HepG2 (cell line): ENCODE data around the gene ITIH1. TPM values are rescaled to one million over a fixed set of nuclear protein-coding genes. Genes with fewer than 3 reads are reported as not detected.
A peak's percentile ranks its signal among the peaks of the same experiment; 100 is the strongest.

Experiments
- ATAC-seq: fragments of 200-7000 bp; cut with Tn5 transposase; 3 replicates; pipeline ENCODE4 v1.9.1; 2020; ENCODE audit warnings: mild to moderate bottlenecking, moderate library complexity
- BruUV-seq: library from RNA; stranded (reverse); fragments of 400-500 nt; replicated peaks from 2 replicates; lab custom pipeline; 2021; lab: Mats Ljungman, UMichigan
- CTCF ChIA-PET: fragments of 300-600 bp; formaldehyde crosslinking; extraction: SDS; loops from one replicate; lab custom pipeline; 2021; ENCODE audit warnings: low total read pairs, inconsistent platforms, low intra/inter-chr PET ratio; lab: Yijun Ruan, JAX
- POLR2A ChIA-PET: fragments of 350-600 bp; sonication (Branson Sonifier 250); formaldehyde crosslinking; loops from one replicate; lab custom pipeline; 2020; ENCODE audit warnings: antibody characterized with exemption, inconsistent platforms; lab: Yijun Ruan, JAX
- DNase-seq: peaks from one replicate; pipeline ENCODE4 v3.0.0-alpha.2; 2015; ENCODE audit warnings: low spot score
- FAIRE-seq: peaks from 3 replicates; lab custom pipeline; 2011; peaks lifted over from hg19 to GRCh38; lab: Jason Lieb, UNC
- H2AFZ ChIP-seq: one replicate; pipeline ENCODE4 v1.6.1; 2011; ENCODE audit warnings: low read length, inconsistent platforms
- H3K27ac ChIP-seq: fragments of 300-600 bp; 3 replicates; pipeline ENCODE4 v1.8.0; 2011; ENCODE audit warnings: mixed run types, mild to moderate bottlenecking, mixed read lengths, low read length, inconsistent platforms; ENCODE audit not compliant: insufficient read depth; ENCODE audit errors: extremely low read length
- H3K27me3 ChIP-seq, 2 experiments: fragments of 200-600 bp in 1 of 2; 2 replicates in 1 of 2; 3 replicates in 1 of 2; pipeline versions ENCODE4 v1.6.0 to v1.8.0; 2011; ENCODE audit warnings: low read length in 2 of 2, mild to moderate bottlenecking in 2 of 2, moderate library complexity in 2 of 2, inconsistent platforms in 1 of 2; ENCODE audit not compliant: insufficient read depth in 2 of 2, control insufficient read depth in 1 of 2
- H3K36me3 ChIP-seq, 2 experiments: fragments of 200-600 bp in 1 of 2; replicated peaks in 1 of 2; 2 replicates in 1 of 2; 3 replicates in 1 of 2; pipeline versions ENCODE4 v1.5.1 to v1.8.0; 2011; ENCODE audit warnings: low read length in 2 of 2, inconsistent platforms in 1 of 2; ENCODE audit not compliant: insufficient read depth in 2 of 2, control insufficient read depth in 1 of 2
- H3K4me1 ChIP-seq: 2 replicates; pipeline ENCODE4 v1.5.1; 2012; ENCODE audit warnings: low read length, inconsistent platforms; ENCODE audit not compliant: insufficient read depth
- H3K4me2 ChIP-seq: 2 replicates; pipeline ENCODE4 v1.6.0; 2011; ENCODE audit warnings: low read depth, low read length, inconsistent platforms
- H3K4me3 ChIP-seq, 3 experiments: fragments of 200-600 bp in 1 of 3; sonication (generic), shearing (Covaris generic) in 1 of 3; replicated peaks in 1 of 3; 2 replicates each; pipeline ENCODE4 v1.5.1; 2011 to 2016; ENCODE audit warnings: low read length in 3 of 3, inconsistent platforms in 2 of 3, low read depth in 2 of 3, mild to moderate bottlenecking in 2 of 3, control low read depth in 1 of 3, mixed read lengths in 1 of 3; ENCODE audit not compliant: insufficient read depth in 1 of 3
- H3K79me2 ChIP-seq: one replicate; pipeline ENCODE4 v1.6.1; 2011; ENCODE audit warnings: low read length, inconsistent platforms; ENCODE audit not compliant: insufficient read depth
- H3K9ac ChIP-seq: 2 replicates; pipeline ENCODE4 v1.6.0; 2011; ENCODE audit warnings: mild to moderate bottlenecking, low read depth, low read length, inconsistent platforms; ENCODE audit not compliant: insufficient read depth
- H3K9me3 ChIP-seq: 2 replicates; pipeline ENCODE4 v1.5.1; 2012; ENCODE audit warnings: mild to moderate bottlenecking, low read length
- H4K20me1 ChIP-seq: 2 replicates; pipeline ENCODE4 v1.6.0; 2011; ENCODE audit warnings: inconsistent platforms, mild to moderate bottlenecking, low read length, moderate library complexity; ENCODE audit not compliant: insufficient read depth
- ZNF577 ChIP-seq: sonication (generic); formaldehyde crosslinking; IDR thresholded peaks from 2 replicates; pipeline ENCODE4 v1.4.0; 2020; ENCODE audit warnings: mild to moderate bottlenecking, low read depth, missing genetic modification reagents, borderline replicate concordance
- ZNF687 ChIP-seq: sonication (generic); formaldehyde crosslinking; IDR thresholded peaks from 2 replicates; pipeline ENCODE4 v1.5.1; 2020; ENCODE audit warnings: mild to moderate bottlenecking, missing genetic modification reagents, moderate library complexity
- WGBS: methylation state at CpG from one replicate; pipeline ENCODE4 v1.1.6; 2017; ENCODE audit warnings: low lambda C conversion rate; 5-methylcytosine and 5-hydroxymethylcytosine counted together
- in situ Hi-C: cut with HindIII; loops from 2 replicates; pipeline ENCODE4 v1.10.0; 2017; ENCODE audit warnings: low pct_unique_long_range_greater_than_20kb; ENCODE audit not compliant: extremely low pct_ligation_motif_present
- intact Hi-C: fragments of 100-400 bp; cut with micrococcal nuclease; formaldehyde crosslinking; loops from one replicate; pipeline ENCODE4 v1.10.0; 2022; ENCODE audit not compliant: unreplicated experiment
- polyA plus RNA-seq, 8 experiments: library from polyadenylated mRNA; depleted of rRNA in 3 of 8; stranded (reverse) in 7 of 8; unstranded in 1 of 8; fragments of >200 nt; fragmentation: Illumina TruSeq in 4 of 8; extraction: Trizol in 4 of 8; gene quantifications; 2 replicates each; pipeline versions ENCODE4 v1.2.1 to v1.2.3, GENCODE V29; 2011 to 2016; ENCODE audit warnings: low read depth in 4 of 8, missing spikeins in 1 of 8, mixed read lengths in 1 of 8; ENCODE audit not compliant: insufficient read depth in 1 of 8
- total RNA-seq, 5 experiments: library from RNA; depleted of rRNA; stranded (reverse); fragments of >200 nt; fragmentation: Illumina TruSeq; extraction: Trizol; gene quantifications; 2 replicates each; pipeline ENCODE4 v1.2.3, GENCODE V29; 2016; ENCODE audit warnings: low read depth in 1 of 5

Gene ITIH1
- total and polyA plus RNA-seq, 2 of the 13 experiments (the other 11 are each of a cell fraction or from before 2014, with no cell fraction given), result 12.3 to 19.6 TPM

- CTCF ChIA-PET, result no interaction called here
- POLR2A ChIA-PET, result interaction anchor here (1.5 to 18.4 kb wide), 2 partner anchors 9 to 12 kb away, joined by 6 to 466 read pairs; partner anchors contain the start of gene ITIH3
- no peaks in the 10 kb centered on the region for H3K9me3 ChIP-seq
- 84% methylated on average over 13 of the region's 18 CpGs for WGBS
- BruUV-seq, result no TSS peak
- H2AFZ ChIP-seq, result no peak overlapping the region
- FAIRE-seq (no peak), ATAC-seq (no peak), DNase-seq (no peak)
- peak; percentile 17; the same call in 1 of the 2 replicates for TF ChIP-seq ZNF687 (CRISPR knock-in tag)
- no peak for TF ChIP-seq ZNF577
- intact Hi-C loops, result no loop called here
- H3K79me2 ChIP-seq, result no peaks in the 10 kb centered on the region
- no peak overlapping the region for H3K4me2 ChIP-seq
- no peak overlapping the region for H3K27ac ChIP-seq
- in situ Hi-C loops, result no loop called here
- H3K4me3 ChIP-seq, result no peak overlapping the region
- peaks cover 78% of the 10 kb centered on the region for H3K4me1 ChIP-seq
- no peaks in the 10 kb centered on the region for H3K27me3 ChIP-seq
- H3K36me3 ChIP-seq, result no peaks in the 10 kb centered on the region
- no peaks in the 10 kb centered on the region for H4K20me1 ChIP-seq
- no peak overlapping the region for H3K9ac ChIP-seq
These were observed 6.7 kb downstream of the ITIH1 start for GRCh38 chr3:52784021-52784621.
